Mesenchymal stem cell (in vitro differentiated cells and primary cell): Measurements from ENCODE around the gene ATP8A1.

ENCODE experiments used
- DNase-seq: peaks from one replicate; pipeline ENCODE4 v3.0.0-alpha.2; 2013
- H2AFZ ChIP-seq: one replicate; pipeline ENCODE4 v1.6.1; 2013; ENCODE audit warnings: low read depth, mild to moderate bottlenecking, control low read depth, inconsistent platforms, low read length, moderate library complexity
- H2AK5ac ChIP-seq: 2 replicates; pipeline ENCODE4 v1.6.1; 2013; ENCODE audit warnings: low read length, moderate library complexity, mild to moderate bottlenecking, inconsistent platforms; ENCODE audit not compliant: severe bottlenecking
- H2BK120ac ChIP-seq: one replicate; pipeline ENCODE4 v1.6.1; 2013; ENCODE audit warnings: low read depth, mild to moderate bottlenecking, inconsistent platforms, low read length, moderate library complexity
- H2BK12ac ChIP-seq, 2 experiments: one replicate each; pipeline ENCODE4 v1.6.1; 2013; ENCODE audit warnings: inconsistent platforms in 2 of 2, low read length in 2 of 2, mild to moderate bottlenecking in 2 of 2, moderate library complexity in 2 of 2, control low read depth in 1 of 2
- H2BK15ac ChIP-seq: one replicate; pipeline ENCODE4 v1.6.1; 2013; ENCODE audit warnings: mild to moderate bottlenecking, low read depth, inconsistent platforms; ENCODE audit not compliant: poor library complexity, severe bottlenecking
- H2BK5ac ChIP-seq: 2 replicates; pipeline ENCODE4 v1.6.1; 2013; ENCODE audit warnings: low read depth, mild to moderate bottlenecking, low read length, control low read depth, inconsistent platforms; ENCODE audit not compliant: poor library complexity, severe bottlenecking
- H3K14ac ChIP-seq, 2 experiments: one replicate each; pipeline ENCODE4 v1.6.1; 2013; ENCODE audit warnings: inconsistent platforms in 2 of 2, low read length in 2 of 2, control low read depth in 1 of 2, mild to moderate bottlenecking in 1 of 2, moderate library complexity in 1 of 2
- H3K18ac ChIP-seq, 2 experiments: one replicate each; pipeline ENCODE4 v1.6.1; 2013; ENCODE audit warnings: inconsistent platforms in 2 of 2, low read length in 2 of 2, control low read depth in 1 of 2, low read depth in 1 of 2, mild to moderate bottlenecking in 1 of 2
- H3K23ac ChIP-seq, 2 experiments: one replicate each; pipeline ENCODE4 v1.6.1; 2013; ENCODE audit warnings: inconsistent platforms in 2 of 2, low read length in 2 of 2, mild to moderate bottlenecking in 2 of 2, moderate library complexity in 2 of 2, control low read depth in 1 of 2
- H3K27ac ChIP-seq: 2 replicates; pipeline ENCODE4 v1.5.1; 2013; ENCODE audit warnings: mild to moderate bottlenecking, moderate library complexity, low read length, control low read depth, inconsistent platforms; ENCODE audit not compliant: poor library complexity, severe bottlenecking
- H3K27me3 ChIP-seq, 2 experiments: 2 replicates each; pipeline versions ENCODE4 v1.6.1 to v1.7.0; 2013; ENCODE audit warnings: low read length in 2 of 2, mild to moderate bottlenecking in 2 of 2, moderate library complexity in 2 of 2, control low read depth in 1 of 2, inconsistent platforms in 1 of 2; ENCODE audit not compliant: control insufficient read depth in 1 of 2, insufficient read depth in 1 of 2
- H3K36me3 ChIP-seq, 2 experiments: 2 replicates each; pipeline versions ENCODE4 v1.6.1 to v1.7.0; 2013; ENCODE audit warnings: low read length in 2 of 2, control low read depth in 1 of 2, inconsistent platforms in 1 of 2, low read depth in 1 of 2, mild to moderate bottlenecking in 1 of 2; ENCODE audit not compliant: insufficient read depth in 2 of 2, control insufficient read depth in 1 of 2
- H3K4ac ChIP-seq, 2 experiments: one replicate each; pipeline ENCODE4 v1.6.1; 2013; ENCODE audit warnings: inconsistent platforms in 2 of 2, low read length in 2 of 2, mild to moderate bottlenecking in 2 of 2, moderate library complexity in 2 of 2, control low read depth in 1 of 2, low read depth in 1 of 2
- H3K4me1 ChIP-seq: 2 replicates; pipeline ENCODE4 v1.6.1; 2013; ENCODE audit warnings: low read depth, low read length, control low read depth; ENCODE audit not compliant: control insufficient read depth, insufficient read depth
- H3K4me2 ChIP-seq: 2 replicates; pipeline ENCODE4 v1.6.1; 2013; ENCODE audit warnings: low read length, mild to moderate bottlenecking, inconsistent platforms; ENCODE audit not compliant: poor library complexity, severe bottlenecking
- H3K4me3 ChIP-seq, 2 experiments: 2 replicates each; pipeline versions ENCODE4 v1.5.1 to v1.7.0; 2013; ENCODE audit warnings: low read length in 2 of 2, mild to moderate bottlenecking in 2 of 2, control low read depth in 1 of 2, low read depth in 1 of 2; ENCODE audit not compliant: insufficient read depth in 1 of 2
- H3K79me1 ChIP-seq: replicated peaks from 2 replicates; pipeline ENCODE4 v1.6.1; 2013; ENCODE audit warnings: mild to moderate bottlenecking, control low read depth, low read length, inconsistent platforms; ENCODE audit not compliant: poor library complexity, severe bottlenecking
- H3K9ac ChIP-seq: 2 replicates; pipeline ENCODE4 v1.7.0; 2013; ENCODE audit warnings: mild to moderate bottlenecking, low read length, moderate library complexity
- H3K9me3 ChIP-seq: 2 replicates; pipeline ENCODE4 v1.7.0; 2013; ENCODE audit warnings: mild to moderate bottlenecking, low read length; ENCODE audit not compliant: control insufficient read depth
- H4K8ac ChIP-seq: one replicate; pipeline ENCODE4 v1.6.1; 2013; ENCODE audit warnings: inconsistent platforms, mild to moderate bottlenecking, low read length, moderate library complexity
- H4K91ac ChIP-seq: one replicate; pipeline ENCODE4 v1.6.1; 2013; ENCODE audit warnings: mild to moderate bottlenecking, low read length, inconsistent platforms
- WGBS: methylation state at CpG from one replicate; pipeline ENCODE4 v1.1.7; 2013; ENCODE audit warnings: mixed read lengths; 5-methylcytosine and 5-hydroxymethylcytosine counted together

Gene ATP8A1

GRCh38 chr4:42442601-42443000 is 214.3 kb downstream of the ATP8A1 start:
- no peak overlapping the region for H3K23ac ChIP-seq
- no peak for DNase-seq
- H2BK15ac ChIP-seq: no peak overlapping the region
- no peak overlapping the region for H3K4me2 ChIP-seq
- H3K14ac ChIP-seq: no peak overlapping the region
- WGBS: 95% methylated on average over 2 of the region's 2 CpGs
- peaks cover 1% of the 10 kb centered on the region for H3K79me1 ChIP-seq
- no peak overlapping the region for H2BK5ac ChIP-seq
- no peak overlapping the region for H3K27ac ChIP-seq
- H4K91ac ChIP-seq: no peak overlapping the region
- H3K4me1 ChIP-seq: no peaks in the 10 kb centered on the region
- no peaks in the 10 kb centered on the region for H3K9me3 ChIP-seq
- H3K4me3 ChIP-seq: no peak overlapping the region
- H3K18ac ChIP-seq: no peak overlapping the region
- H2AFZ ChIP-seq: no peak overlapping the region
- H3K4ac ChIP-seq: no peak overlapping the region
- H3K36me3 ChIP-seq: no peaks in the 10 kb centered on the region
- no peak overlapping the region for H2AK5ac ChIP-seq
- no peaks in the 10 kb centered on the region for H3K27me3 ChIP-seq
- no peak overlapping the region for H3K9ac ChIP-seq
- no peak overlapping the region for H2BK12ac ChIP-seq
- H2BK120ac ChIP-seq: no peak overlapping the region
- H4K8ac ChIP-seq: no peak overlapping the region

GRCh38 chr4:42440083-42440482 is 216.8 kb downstream of the ATP8A1 start:
- Histone ChIP-seq H2AFZ (no peak overlapping the region), H2BK15ac (no peak overlapping the region), H3K4me1 (peaks cover 1% of the 10 kb centered on the region), H3K18ac (no peak overlapping the region), H2BK5ac (no peak overlapping the region), H3K27me3 (no peaks in the 10 kb centered on the region), H3K4me2 (no peak overlapping the region), H4K91ac (no peak overlapping the region), H2AK5ac (peak overlapping the region; percentile 57), H3K79me1 (peaks cover 1% of the 10 kb centered on the region), H3K23ac (no peak overlapping the region), H3K36me3 (no peaks in the 10 kb centered on the region), H4K8ac (no peak overlapping the region), H2BK120ac (no peak overlapping the region), H3K27ac (no peak overlapping the region), H3K14ac (no peak overlapping the region), H3K9ac (no peak overlapping the region), H2BK12ac (no peak overlapping the region), H3K9me3 (no peaks in the 10 kb centered on the region), H3K4ac (no peak overlapping the region), H3K4me3 (no peak overlapping the region)
- DNase-seq: no peak
- WGBS: 96% methylated on average over 4 of the region's 4 CpGs

GRCh38 chr4:42436928-42437565 is 219.9 kb downstream of the ATP8A1 start:
- Histone ChIP-seq H2BK15ac (no peak overlapping the region), H3K14ac (no peak overlapping the region), H3K9me3 (no peaks in the 10 kb centered on the region), H3K36me3 (no peaks in the 10 kb centered on the region), H4K8ac (no peak overlapping the region), H3K9ac (no peak overlapping the region), H3K27me3 (no peaks in the 10 kb centered on the region), H2AK5ac (no peak overlapping the region), H3K27ac (peak overlapping the region; percentile 99), H4K91ac (no peak overlapping the region), H2BK5ac (no peak overlapping the region), H2BK120ac (no peak overlapping the region), H2AFZ (no peak overlapping the region), H3K79me1 (peaks cover 1% of the 10 kb centered on the region), H3K4me3 (no peak overlapping the region), H3K4me2 (no peak overlapping the region), H3K23ac (no peak overlapping the region), H2BK12ac (no peak overlapping the region), H3K4ac (no peak overlapping the region), H3K4me1 (peaks cover 1% of the 10 kb centered on the region), H3K18ac (no peak overlapping the region)
- 52% methylated on average over 2 of the region's 7 CpGs for WGBS
- no peak for DNase-seq

- Histone ChIP-seq H3K14ac (no peak overlapping the region), H3K4me1 (no peaks in the 10 kb centered on the region), H4K91ac (no peak overlapping the region), H3K4me2 (no peak overlapping the region), H3K4ac (no peak overlapping the region), H3K27me3 (no peaks in the 10 kb centered on the region), H3K4me3 (no peak overlapping the region), H3K79me1 (no peaks in the 10 kb centered on the region), H2BK12ac (no peak overlapping the region), H3K18ac (no peak overlapping the region), H3K36me3 (peaks cover 0 to 3% of the 10 kb centered on the region in 2 experiments), H3K27ac (no peak overlapping the region), H2AK5ac (no peak overlapping the region), H2BK15ac (no peak overlapping the region), H3K23ac (no peak overlapping the region), H3K9ac (no peak overlapping the region), H2BK5ac (no peak overlapping the region), H3K9me3 (no peaks in the 10 kb centered on the region), H4K8ac (no peak overlapping the region), H2AFZ (no peak overlapping the region), H2BK120ac (no peak overlapping the region)
- 53% methylated on average over 2 of the region's 2 CpGs for WGBS
- DNase-seq: no peak
Measured at GRCh38 chr4:42428036-42428435, 228.9 kb downstream of the ATP8A1 start.
